Kidney capillary endothelial cell (primary cell): ENCODE data around the gene PRKCB.
"Not testable (repeated sequence)": the region's sequence is repeated elsewhere in the genome, so short reads cannot be mapped to it uniquely, and the experiment has no call there.

Source experiments
- DNase-seq: peaks from one replicate; pipeline ENCODE4 v3.0.0-alpha.2; 2018; ENCODE audit warnings: low spot score

PRKCB gene

GRCh38 chr16:23902748-23903414, 67.1 kb downstream of the PRKCB start:
- no peak for DNase-seq

- no peak for DNase-seq
Measured at GRCh38 chr16:23905027-23905426, 69.2 kb downstream of the PRKCB start.

- no peak for DNase-seq
Measured at GRCh38 chr16:23907457-23907902, 71.7 kb downstream of the PRKCB start.

- DNase-seq: no peak
Measured at GRCh38 chr16:23907903-23908302, 72.1 kb downstream of the PRKCB start.

GRCh38 chr16:23908790-23909189, 73.0 kb downstream of the PRKCB start:
- no peak for DNase-seq

GRCh38 chr16:23909792-23910418, 74.1 kb downstream of the PRKCB start:
- DNase-seq: no peak

GRCh38 chr16:23914946-23915530, 79.3 kb downstream of the PRKCB start:
- no peak for DNase-seq

- DNase-seq: not testable (repeated sequence)
Measured at GRCh38 chr16:23916552-23916951, 80.8 kb downstream of the PRKCB start.

GRCh38 chr16:23917621-23918020, 81.8 kb downstream of the PRKCB start:
- DNase-seq: no peak

- no peak for DNase-seq
Measured at GRCh38 chr16:23920446-23920845, 84.7 kb downstream of the PRKCB start.

- DNase-seq: no peak
Measured at GRCh38 chr16:23920899-23921298, 85.1 kb downstream of the PRKCB start.

GRCh38 chr16:23922406-23922805, 86.6 kb downstream of the PRKCB start:
- no peak for DNase-seq

GRCh38 chr16:23924128-23924527, 88.3 kb downstream of the PRKCB start:
- DNase-seq: no peak

GRCh38 chr16:23927796-23928195, 92.0 kb downstream of the PRKCB start:
- no peak for DNase-seq

- DNase-seq: no peak
Measured at GRCh38 chr16:23929237-23929636, 93.5 kb downstream of the PRKCB start.

- no peak for DNase-seq
Measured at GRCh38 chr16:23929856-23930255, 94.1 kb downstream of the PRKCB start.

- no peak for DNase-seq
Measured at GRCh38 chr16:23930791-23931190, 95.0 kb downstream of the PRKCB start.

- DNase-seq: no peak
Measured at GRCh38 chr16:23931199-23931598, 95.4 kb downstream of the PRKCB start.

GRCh38 chr16:23933650-23934049, 97.9 kb downstream of the PRKCB start:
- DNase-seq: not testable (repeated sequence)

- no peak for DNase-seq
Measured at GRCh38 chr16:23934610-23935236, 98.9 kb downstream of the PRKCB start.

GRCh38 chr16:23940111-23940510, 104.3 kb downstream of the PRKCB start:
- no peak for DNase-seq

- DNase-seq: no peak
Measured at GRCh38 chr16:23941025-23941424, 105.2 kb downstream of the PRKCB start.

GRCh38 chr16:23941963-23942564, 106.3 kb downstream of the PRKCB start:
- no peak for DNase-seq
